Measurements from ENCODE around the gene BEST1.

DNA sequence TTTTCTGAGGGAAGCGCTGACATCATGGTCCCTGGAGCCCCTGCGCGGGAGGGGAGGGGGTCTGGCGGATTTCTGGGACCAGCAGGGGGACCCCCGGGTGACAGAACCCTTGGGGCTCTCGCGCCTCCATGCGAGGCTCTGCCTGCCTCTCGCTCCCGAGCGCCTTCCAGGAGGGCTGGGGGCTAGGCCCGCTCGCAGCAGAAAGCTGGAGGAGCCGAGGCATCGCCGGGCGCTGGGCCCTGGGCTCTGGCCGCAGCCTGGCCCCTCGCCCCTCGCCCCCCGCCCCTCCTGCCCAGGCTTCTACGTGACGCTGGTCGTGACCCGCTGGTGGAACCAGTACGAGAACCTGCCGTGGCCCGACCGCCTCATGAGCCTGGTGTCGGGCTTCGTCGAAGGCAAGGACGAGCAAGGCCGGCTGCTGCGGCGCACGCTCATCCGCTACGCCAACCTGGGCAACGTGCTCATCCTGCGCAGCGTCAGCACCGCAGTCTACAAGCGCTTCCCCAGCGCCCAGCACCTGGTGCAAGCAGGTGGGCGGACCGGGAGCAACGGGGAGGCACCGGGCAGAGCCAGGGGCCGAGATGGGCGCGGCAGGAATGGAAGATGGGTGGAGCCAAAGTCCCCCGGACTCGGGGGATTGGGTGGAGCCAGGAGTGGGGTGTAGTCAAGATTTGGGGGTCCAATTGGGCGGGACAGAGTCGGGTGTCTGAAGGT, 5.4 kb downstream of the BEST1 start:
- TF ChIP-seq CTCF (IDR thresholded peaks at IDR 0.05; ENCODE audit: borderline replicate concordance, extremely low read depth, low read length, poor library complexity, severe bottlenecking) = no peak
- no peak for TF ChIP-seq EZH2 (IDR thresholded peaks at IDR 0.05; ENCODE audit: borderline replicate concordance, low read depth, low read length, severe bottlenecking)

Measured in DND-41 (cell line).